ENCODE measurements around the gene ARHGAP6. TPM values are rescaled to one million over a fixed set of nuclear protein-coding genes. Genes with fewer than 3 reads are reported as not detected.

Gene ARHGAP6
- total and polyA plus RNA-seq, 2 of the 4 experiments (the other 2 are of a cell fraction), result 1.4 to 1.8 TPM

- dilution Hi-C loops (cut with HindIII; ENCODE audit: low sequenced_read_pairs, unreplicated experiment) (no loop called here), in situ Hi-C loops (cut with MboI; ENCODE audit: low sequenced_read_pairs) (no loop called here), intact Hi-C loops (cut with micrococcal nuclease) (no loop called here)
- H3K4ac ChIP-seq (ENCODE audit: low read depth, low read length), result no peak overlapping the region
- H4K5ac ChIP-seq (ENCODE audit: low read depth, low read length), result no peak overlapping the region
- no peak overlapping the region for H3K18ac ChIP-seq (ENCODE audit: low read depth, low read length)
- H3K27ac ChIP-seq (ENCODE audit: insufficient read depth, low read length), result no peak overlapping the region
- H3K4me3 ChIP-seq (ENCODE audit: insufficient read depth, low read depth, low read length), result no peak overlapping the region
- no peak overlapping the region for H2BK5ac ChIP-seq (ENCODE audit: low read depth, low read length, poor library complexity, severe bottlenecking)
- TF ChIP-seq MAFK (IDR thresholded peaks at IDR 0.05; ENCODE audit: low read depth, low read length), result no peak
- no peak for TF ChIP-seq POLR2A (IDR thresholded peaks at IDR 0.05; ENCODE audit: low read depth, low read length)
- TF ChIP-seq NFE2L2 (IDR thresholded peaks at IDR 0.05; ENCODE audit: low read depth, low read length), result no peak
- TF ChIP-seq SMC3 (IDR thresholded peaks at IDR 0.05; ENCODE audit: low read depth, low read length), result no peak
- TF ChIP-seq MAZ (IDR thresholded peaks at IDR 0.05; ENCODE audit: borderline replicate concordance, low read depth, low read length), result no peak
- TF ChIP-seq USF2 (IDR thresholded peaks at IDR 0.05; ENCODE audit: low read depth, low read length), result no peak
- no peak for TF ChIP-seq RAD21 (IDR thresholded peaks at IDR 0.05; ENCODE audit: low read length)
- TF ChIP-seq RFX5 (IDR thresholded peaks at IDR 0.05; ENCODE audit: low read depth, low read length), result no peak
- no peak for TF ChIP-seq CHD1 (IDR thresholded peaks at IDR 0.05; ENCODE audit: low read depth, low read length)
- no peak overlapping the region for H2BK15ac ChIP-seq (ENCODE audit: low read depth, low read length)
- CTCF ChIA-PET, result no interaction called here
- no peak overlapping the region for H2AK5ac ChIP-seq (ENCODE audit: low read depth, low read length)
- H3K23ac ChIP-seq (ENCODE audit: low read depth, low read length), result no peak overlapping the region
- H3K14ac ChIP-seq (replicated peaks; ENCODE audit: low read depth, low read length), result no peak overlapping the region
- H4K20me1 ChIP-seq (ENCODE audit: insufficient read depth, low read length), result no peaks in the 10 kb centered on the region
- H3K27me3 ChIP-seq (ENCODE audit: control insufficient read depth, insufficient read depth, low read length), result no peaks in the 10 kb centered on the region
- no peak overlapping the region for H2AK9ac ChIP-seq (replicated peaks; ENCODE audit: low read depth, low read length, poor library complexity)
- POLR2A ChIA-PET (ENCODE audit: unreplicated experiment), result no interaction called here
- peaks cover 2% of the 10 kb centered on the region; the same call in 1 of the 2 replicates for H3K4me1 ChIP-seq (ENCODE audit: control insufficient read depth, insufficient read depth, low read length)
- no peak overlapping the region for H3K56ac ChIP-seq (ENCODE audit: extremely low read depth, insufficient read depth, low read length)
- H3K9me3 ChIP-seq (ENCODE audit: control insufficient read depth, insufficient read depth, low read length), result no peaks in the 10 kb centered on the region
- BruUV-seq (replicated peaks), result no TSS peak
- no peak overlapping the region for H3K9ac ChIP-seq (ENCODE audit: low read depth, low read length)
- no CpG with 5 or more reads among the region's 4 CpGs for WGBS, 2 experiments (ENCODE audit: extremely low coverage in 2 of 2, insufficient read length in 1 of 2)
- H3K4me2 ChIP-seq (ENCODE audit: low read depth, low read length), result no peak overlapping the region
- H3K36me3 ChIP-seq (ENCODE audit: control insufficient read depth, insufficient read depth, low read length), result no peaks in the 10 kb centered on the region
- H4K91ac ChIP-seq (ENCODE audit: insufficient read depth, low read depth, low read length), result no peak overlapping the region
- DNase-seq (no peak), ATAC-seq (ENCODE audit: low read depth) (no peak)
- no peak overlapping the region for H2BK20ac ChIP-seq (ENCODE audit: low read depth, low read length)
- H2AFZ ChIP-seq (replicated peaks; ENCODE audit: low read length, poor library complexity), result no peak overlapping the region
- H4K8ac ChIP-seq (ENCODE audit: low read depth in 2 of 2, low read length in 2 of 2), result no peak overlapping the region
- H3K79me1 ChIP-seq (ENCODE audit: low read depth in 1 of 2, low read length in 2 of 2), result no peaks in the 10 kb centered on the region
- no peaks in the 10 kb centered on the region for H3K9me1 ChIP-seq (ENCODE audit: insufficient read depth, low read length)
- H2BK120ac ChIP-seq (ENCODE audit: low read depth, low read length), result no peak overlapping the region
Observed at GRCh38 chrX:11205796-11206195, 459.9 kb downstream of the ARHGAP6 start.
